HG02678 (cell line): ENCODE data around the gene KCTD15.
A peak's percentile ranks its signal among the peaks of the same experiment; 100 is the strongest.

ENCODE experiments used
- ATAC-seq: cut with Tn5 transposase; IDR thresholded peaks from one replicate; pipeline ENCODE4 v1.9.1; 2021; ENCODE audit warnings: mild to moderate bottlenecking, moderate library complexity; ENCODE audit not compliant: unreplicated experiment

KCTD15 gene

GRCh38 chr19:33795370-33796163, 1.1 kb upstream of the KCTD15 start:
- peak; percentile 44 for ATAC-seq

GRCh38 chr19:33797802-33798671, 1.4 kb downstream of the KCTD15 start:
- no peak for ATAC-seq

DNA sequence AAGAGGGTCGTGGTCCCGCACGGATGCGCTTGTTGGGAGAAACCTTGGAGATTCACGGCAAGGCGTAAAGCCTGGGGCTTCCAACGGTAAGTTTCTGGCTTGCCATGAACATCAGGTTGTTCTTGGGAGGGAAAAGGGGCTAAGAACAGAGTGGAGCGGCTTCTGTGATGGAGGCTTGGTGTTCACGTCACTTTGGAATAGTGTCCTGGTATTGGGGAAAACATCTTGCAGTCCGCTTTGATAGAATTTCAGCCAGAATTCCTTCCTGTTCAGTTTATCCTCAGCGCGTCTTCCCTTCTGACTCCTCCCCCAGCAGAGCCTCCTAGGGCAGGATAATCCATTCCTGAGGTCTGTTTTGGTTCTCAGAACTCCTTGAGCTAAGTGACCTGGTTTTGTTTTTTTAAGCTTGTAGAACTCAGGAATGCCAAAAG, 2.0 kb downstream of the KCTD15 start:
- ATAC-seq: no peak

- no peak for ATAC-seq
These were observed 2.8 kb downstream of the KCTD15 start for GRCh38 chr19:33799476-33799875.

DNA sequence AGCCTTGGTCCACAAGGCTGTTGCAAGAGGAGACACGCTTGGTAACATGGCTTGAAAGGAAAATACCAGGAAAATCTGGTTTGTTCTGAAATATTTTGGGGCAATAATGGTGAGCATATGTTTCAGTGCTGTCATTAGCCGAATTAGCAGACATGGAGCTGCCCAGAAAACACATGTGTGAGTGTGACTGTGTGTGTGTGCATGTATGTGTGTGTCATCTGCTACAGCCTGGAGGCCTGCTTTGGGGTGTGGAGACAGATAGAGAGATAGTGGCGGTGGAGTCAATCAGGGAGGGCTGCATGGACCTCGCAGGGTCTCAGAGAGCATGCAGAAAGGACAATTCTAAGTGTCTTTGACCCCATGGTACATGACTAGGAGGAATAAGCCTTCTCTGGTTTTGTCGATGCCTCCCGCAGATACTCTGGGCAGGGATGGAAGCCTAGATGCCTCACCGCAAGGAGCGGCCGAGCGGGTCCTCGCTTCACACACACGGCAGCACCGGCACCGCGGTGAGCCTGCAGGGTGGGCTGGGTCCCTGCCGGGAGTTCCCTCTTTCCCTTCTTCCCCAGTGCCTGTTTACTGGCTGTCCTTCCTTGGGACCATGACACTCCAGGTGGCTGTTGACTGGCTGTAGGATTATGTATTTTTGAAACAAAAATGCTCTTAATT, 3.5 kb downstream of the KCTD15 start:
- ATAC-seq: no peak

DNA sequence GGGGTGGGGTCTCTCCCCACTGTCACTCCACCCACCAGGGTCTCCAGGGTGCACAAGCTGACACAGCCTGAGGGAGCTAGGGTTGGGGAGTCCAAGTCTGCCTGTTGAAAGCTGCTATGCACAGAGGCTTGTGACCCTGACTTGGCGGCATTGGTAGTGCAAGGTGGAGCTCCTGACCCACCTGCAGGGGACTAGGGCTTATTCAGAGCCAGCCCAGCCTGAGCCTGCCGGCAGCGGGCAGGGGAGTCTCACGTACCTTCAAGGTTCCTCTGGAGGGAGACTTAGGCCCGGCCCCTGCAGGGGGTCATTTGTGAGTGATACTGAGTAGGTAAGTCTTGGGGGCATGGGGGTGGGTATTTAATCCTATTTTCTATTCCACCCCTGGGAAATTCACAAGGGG, 4.7 kb downstream of the KCTD15 start:
- no peak for ATAC-seq

GRCh38 chr19:33802001-33802400, 5.3 kb downstream of the KCTD15 start:
- no peak for ATAC-seq

GRCh38 chr19:33802801-33803200, 6.1 kb downstream of the KCTD15 start:
- no peak for ATAC-seq

DNA sequence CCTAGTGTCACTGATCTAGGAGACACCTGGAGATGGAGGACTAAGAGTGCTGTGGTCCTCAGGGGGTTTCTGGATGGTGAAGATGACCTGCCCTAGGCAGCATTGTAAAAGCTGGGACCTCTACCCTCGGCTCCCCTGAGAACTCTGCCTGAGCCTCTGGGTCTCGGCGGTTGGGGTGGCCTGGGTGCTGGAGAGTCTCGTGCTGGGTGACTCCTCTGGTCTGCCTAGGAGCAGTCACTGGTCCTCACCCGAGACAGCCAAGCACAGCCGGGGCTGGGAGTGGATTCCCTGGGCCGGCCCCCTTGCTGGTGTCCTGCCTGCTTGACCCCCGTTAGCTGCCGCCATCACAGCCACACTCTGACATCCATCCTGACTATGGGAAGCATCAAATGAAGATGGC, 6.7 kb downstream of the KCTD15 start:
- no peak for ATAC-seq

DNA sequence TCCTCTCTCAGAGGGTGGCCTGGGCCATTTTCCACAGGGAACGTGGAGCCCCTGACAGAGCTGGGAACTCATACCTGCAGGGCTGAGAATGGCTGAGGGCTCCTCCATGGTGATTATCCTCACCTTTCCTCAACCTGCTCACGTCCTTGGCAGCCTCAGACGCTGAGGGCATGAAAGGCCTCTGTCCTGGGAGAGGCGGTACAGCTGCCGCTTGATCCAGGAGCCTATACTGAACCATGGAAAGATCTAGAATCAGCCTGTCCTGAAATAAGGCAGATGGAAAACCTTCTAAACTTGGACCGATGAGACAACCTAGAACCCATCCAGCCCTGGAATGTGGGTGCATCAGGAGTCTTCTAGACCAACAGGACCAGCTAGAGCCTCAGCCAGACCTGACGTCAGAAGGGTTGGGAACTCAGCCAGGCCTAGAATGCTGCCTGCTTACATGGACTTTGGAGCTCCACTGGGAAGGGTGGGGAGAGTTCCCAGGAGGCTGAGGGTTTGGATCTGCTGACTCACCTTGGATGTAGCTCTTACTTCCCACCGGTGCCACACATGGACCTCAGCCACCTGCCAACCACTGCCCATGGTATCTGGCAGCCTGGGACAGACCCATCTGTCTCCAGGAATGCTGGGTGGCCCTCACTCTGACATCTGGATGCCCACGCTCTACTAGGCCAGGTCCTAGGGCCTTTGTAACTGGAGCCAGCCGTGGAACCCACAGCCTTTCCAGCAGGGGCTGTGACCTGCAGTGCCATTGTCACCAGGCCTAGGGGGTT, 7.5 kb downstream of the KCTD15 start:
- ATAC-seq: no peak

GRCh38 chr19:33805313-33805712, 8.6 kb downstream of the KCTD15 start:
- ATAC-seq: no peak

- ATAC-seq: no peak
These were observed 9.3 kb downstream of the KCTD15 start for GRCh38 chr19:33805840-33806433.

- no peak for ATAC-seq
These were observed 9.8 kb downstream of the KCTD15 start for GRCh38 chr19:33806434-33806881.

- no peak for ATAC-seq
These were observed 11.7 kb downstream of the KCTD15 start for GRCh38 chr19:33808399-33808798.

DNA sequence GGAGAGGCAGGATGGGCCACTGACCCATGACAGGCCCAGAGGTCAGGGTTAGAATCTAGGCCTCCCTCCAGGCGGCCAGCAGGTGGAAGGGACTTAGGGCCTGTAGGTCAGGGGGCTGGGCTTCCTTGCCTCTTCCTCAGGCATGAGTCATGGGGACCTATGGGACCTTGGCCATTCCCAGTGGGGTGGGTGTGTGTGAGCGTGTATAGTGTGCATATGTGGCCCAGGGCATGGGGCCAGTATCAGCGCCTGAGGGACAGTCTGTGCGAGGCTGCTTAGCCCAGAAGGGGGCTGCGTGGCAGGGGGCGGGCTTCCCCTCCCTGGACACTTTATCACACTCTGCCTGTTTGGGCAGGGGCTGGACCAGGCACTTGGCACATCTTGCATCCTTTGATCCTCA, 13.3 kb downstream of the KCTD15 start:
- no peak for ATAC-seq

GRCh38 chr19:33810821-33811220, 14.2 kb downstream of the KCTD15 start:
- no peak for ATAC-seq

DNA sequence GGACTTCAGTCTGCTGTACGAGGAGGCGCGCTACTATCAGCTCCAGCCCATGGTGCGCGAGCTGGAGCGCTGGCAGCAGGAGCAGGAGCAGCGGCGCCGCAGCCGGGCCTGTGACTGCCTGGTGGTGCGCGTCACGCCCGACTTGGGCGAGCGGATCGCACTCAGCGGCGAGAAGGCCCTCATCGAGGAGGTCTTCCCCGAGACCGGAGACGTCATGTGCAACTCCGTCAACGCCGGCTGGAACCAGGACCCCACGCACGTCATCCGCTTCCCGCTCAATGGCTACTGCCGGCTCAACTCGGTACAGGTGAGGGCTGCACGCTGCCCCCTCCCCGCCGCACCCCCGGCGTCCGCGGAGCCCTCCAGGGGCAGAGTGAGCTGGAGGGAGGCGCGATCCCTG, 14.6 kb downstream of the KCTD15 start:
- no peak for ATAC-seq

GRCh38 chr19:33811736-33812387, 15.2 kb downstream of the KCTD15 start:
- ATAC-seq: no peak

DNA sequence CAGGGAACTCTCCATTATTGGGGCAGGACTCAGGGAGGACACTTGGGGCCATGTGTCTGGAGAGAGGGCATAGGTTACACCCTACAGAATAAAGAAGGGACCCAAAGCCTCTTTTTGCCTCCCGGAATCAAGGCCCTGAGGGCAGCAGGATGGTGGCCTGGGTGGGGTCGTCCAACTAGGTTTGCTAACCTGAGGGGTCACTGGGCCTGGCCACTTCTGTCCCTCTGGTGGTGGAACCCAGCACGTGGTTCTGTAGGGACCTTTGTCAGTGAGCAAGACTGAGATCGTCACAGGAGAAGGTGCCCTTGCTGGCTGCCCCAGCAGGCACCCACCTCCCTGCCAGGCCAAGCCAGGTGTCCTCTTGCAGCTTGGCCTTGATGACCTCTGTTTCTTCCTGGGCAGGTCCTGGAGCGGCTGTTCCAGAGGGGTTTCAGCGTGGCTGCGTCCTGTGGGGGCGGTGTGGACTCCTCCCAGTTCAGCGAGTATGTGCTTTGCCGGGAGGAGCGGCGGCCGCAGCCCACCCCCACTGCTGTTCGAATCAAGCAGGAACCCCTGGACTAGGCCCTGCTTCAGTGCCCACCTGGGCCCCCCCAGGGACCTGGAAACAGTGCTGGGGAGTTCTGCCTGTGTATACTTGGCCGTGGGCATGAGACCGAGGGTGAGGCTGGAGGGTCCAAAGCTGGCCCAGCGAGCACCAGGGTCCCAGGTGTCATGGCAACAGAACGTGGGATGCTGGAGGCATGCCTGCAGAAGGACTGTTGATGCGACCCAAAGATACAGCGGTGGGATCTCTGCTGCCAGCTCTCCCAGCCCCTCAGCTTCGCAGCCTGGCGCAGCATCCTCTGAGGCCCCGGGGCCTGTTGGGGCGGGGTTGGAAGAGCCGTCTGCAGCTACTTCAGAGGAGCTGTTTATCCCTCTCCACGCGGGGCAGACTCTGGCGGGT, 16.0 kb downstream of the KCTD15 start:
- no peak for ATAC-seq
